GM12801 (cell line): ENCODE measurements around the gene KLKB1.

Experiments
- TF ChIP-seq, protein P1 (sequence below): IDR thresholded peaks from one replicate; pipeline ENCODE4 v1.5.1; 2011; ENCODE audit warnings: control low read depth; ENCODE audit not compliant: insufficient read length; ENCODE audit errors: extremely low read depth

Gene KLKB1

GRCh38 chr4:186196063-186196462 lies 31.2 kb upstream of the KLKB1 start:
- TF ChIP-seq, protein P1, sequence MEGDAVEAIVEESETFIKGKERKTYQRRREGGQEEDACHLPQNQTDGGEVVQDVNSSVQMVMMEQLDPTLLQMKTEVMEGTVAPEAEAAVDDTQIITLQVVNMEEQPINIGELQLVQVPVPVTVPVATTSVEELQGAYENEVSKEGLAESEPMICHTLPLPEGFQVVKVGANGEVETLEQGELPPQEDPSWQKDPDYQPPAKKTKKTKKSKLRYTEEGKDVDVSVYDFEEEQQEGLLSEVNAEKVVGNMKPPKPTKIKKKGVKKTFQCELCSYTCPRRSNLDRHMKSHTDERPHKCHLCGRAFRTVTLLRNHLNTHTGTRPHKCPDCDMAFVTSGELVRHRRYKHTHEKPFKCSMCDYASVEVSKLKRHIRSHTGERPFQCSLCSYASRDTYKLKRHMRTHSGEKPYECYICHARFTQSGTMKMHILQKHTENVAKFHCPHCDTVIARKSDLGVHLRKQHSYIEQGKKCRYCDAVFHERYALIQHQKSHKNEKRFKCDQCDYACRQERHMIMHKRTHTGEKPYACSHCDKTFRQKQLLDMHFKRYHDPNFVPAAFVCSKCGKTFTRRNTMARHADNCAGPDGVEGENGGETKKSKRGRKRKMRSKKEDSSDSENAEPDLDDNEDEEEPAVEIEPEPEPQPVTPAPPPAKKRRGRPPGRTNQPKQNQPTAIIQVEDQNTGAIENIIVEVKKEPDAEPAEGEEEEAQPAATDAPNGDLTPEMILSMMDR = no peak

- TF ChIP-seq, protein P1 = no peak
Observed at GRCh38 chr4:186200516-186200915, 26.8 kb upstream of the KLKB1 start.

- TF ChIP-seq, protein P1 = no peak
Observed at GRCh38 chr4:186201010-186201409, 26.3 kb upstream of the KLKB1 start.

DNA sequence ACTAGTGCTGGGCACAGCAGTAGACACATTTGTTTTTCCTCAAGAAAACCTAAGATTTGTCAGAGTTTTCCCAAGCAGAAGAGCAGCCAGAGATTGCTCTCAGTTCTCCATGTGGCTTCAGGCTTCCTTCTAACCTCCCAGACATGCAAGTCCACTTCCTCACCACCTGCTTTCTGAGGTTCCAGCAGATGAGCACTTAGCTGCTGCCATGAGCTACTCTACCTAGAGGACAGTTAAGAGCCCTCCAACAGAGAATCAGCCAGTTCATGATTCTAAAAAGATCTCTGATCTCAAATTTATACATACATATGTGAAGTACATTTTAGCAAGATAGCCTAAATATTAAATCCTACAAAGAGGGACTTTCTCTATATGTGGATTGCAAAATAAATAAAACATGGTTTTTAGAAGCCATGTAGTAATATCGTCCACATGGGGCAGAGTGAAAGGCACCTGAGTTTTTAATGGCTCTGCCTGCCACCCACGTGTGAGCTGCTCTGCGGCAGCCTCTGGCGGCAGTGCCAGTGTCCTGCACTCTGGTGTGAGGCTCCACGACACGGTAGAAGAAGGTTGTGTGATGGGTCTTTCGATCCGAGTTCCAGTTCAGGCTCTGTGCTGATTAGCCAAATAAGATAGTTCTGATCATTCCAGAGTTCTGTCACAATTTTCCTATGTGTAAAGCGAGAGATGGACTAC lies 25.6 kb upstream of the KLKB1 start:
- TF ChIP-seq, protein P1 = no peak

DNA sequence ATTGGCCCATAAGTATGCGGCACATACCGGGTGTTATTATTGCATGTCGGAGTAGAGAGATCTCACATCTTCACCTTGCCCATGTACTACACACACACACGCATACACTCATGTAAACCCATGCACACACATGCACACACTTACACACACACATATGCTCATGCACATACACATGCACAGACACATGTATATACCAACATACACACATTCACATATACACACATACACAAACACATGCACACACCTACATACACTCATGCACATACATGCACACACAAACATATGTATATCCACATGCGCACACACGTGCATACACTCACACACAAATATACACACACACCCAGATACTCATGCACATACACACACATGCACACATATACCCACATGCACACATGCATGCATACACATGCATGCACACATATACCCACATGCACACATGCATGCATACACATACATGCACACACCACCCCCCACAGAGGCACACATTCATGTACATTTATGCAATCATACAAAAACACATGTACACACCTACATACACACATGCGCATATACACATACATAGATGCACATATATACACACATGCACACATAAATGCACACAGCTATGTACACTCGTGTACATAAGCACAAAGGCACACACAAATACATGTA lies 24.7 kb upstream of the KLKB1 start:
- TF ChIP-seq, protein P1 = no peak

DNA sequence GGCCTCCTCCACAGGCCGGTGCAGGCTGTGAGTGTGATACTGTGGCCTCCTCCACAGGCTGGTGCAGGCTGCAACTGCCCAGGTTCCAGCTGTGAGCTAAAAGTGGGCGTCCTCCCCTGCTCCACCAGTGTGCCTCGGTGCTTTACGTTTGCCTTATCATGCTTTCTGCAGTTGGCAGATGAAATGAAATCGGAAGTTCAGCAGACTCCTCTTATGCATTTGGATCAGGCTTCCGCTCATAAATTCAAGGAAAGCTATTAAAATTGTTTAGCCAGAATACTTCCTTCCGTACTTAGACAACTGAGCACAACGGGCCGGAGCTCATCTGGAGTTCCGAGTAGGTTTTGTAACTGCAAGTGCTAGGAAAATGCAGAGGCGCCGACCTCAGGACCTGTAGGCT lies 23.9 kb upstream of the KLKB1 start:
- TF ChIP-seq, protein P1 = no peak

- TF ChIP-seq, protein P1 = no peak
Observed at GRCh38 chr4:186204103-186204559, 23.2 kb upstream of the KLKB1 start.
